ENCODE measurements around the gene KCNK13.

DNA sequence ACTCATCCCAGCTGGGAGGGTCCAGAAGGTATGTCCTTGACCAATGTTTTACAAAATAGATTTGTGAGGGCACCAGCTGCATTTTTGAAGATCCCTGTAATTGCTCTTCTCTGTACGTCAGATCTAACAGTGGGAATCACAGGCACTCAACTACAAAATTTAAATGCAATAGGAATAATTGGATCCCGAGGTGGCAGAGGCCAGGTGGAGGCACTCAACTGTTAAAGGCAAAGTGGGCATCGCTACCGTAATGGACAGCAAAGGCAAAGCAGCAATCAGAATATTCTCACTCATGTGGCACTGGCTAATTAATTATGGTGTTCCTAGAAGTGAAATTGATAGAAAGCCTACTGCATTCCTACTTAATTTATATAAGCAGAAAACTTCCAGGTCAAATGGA lies 166.7 kb downstream of the KCNK13 start:
- TF ChIP-seq NR2C2 (CRISPR knock-in tag; IDR thresholded peaks at IDR 0.05): no peak
- TF ChIP-seq ZNF671 (CRISPR knock-in tag; IDR thresholded peaks at IDR 0.05): no peak
